CD4-positive, CD25-positive, alpha-beta regulatory T cell (primary cell): ENCODE data around the gene TRIM14. TPM values are rescaled to one million over a fixed set of nuclear protein-coding genes. Genes with fewer than 3 reads are reported as not detected.

ENCODE experiments used
- ATAC-seq, 2 donors: fragments of 150-1000 bp; cut with Tn5 transposase; one replicate each; pipeline ENCODE4 v1.10.0; 2021; ENCODE audit warnings: low read depth in 2 of 2, moderate number of reproducible peaks in 2 of 2, moderate library complexity in 1 of 2
- DNase-seq, 3 donors: peaks; one replicate each; pipeline versions ENCODE4 v3.0.0 to v3.0.0-alpha.2; 2012 to 2022; ENCODE audit warnings: mixed read lengths in 1 of 3
- H3K27ac ChIP-seq: one replicate; pipeline ENCODE4 v1.7.0; 2013; ENCODE audit warnings: mild to moderate bottlenecking, low read length; ENCODE audit not compliant: insufficient read depth, poor library complexity, severe bottlenecking
- H3K27me3 ChIP-seq: one replicate; pipeline ENCODE4 v1.7.0; 2013; ENCODE audit warnings: low read length; ENCODE audit not compliant: control insufficient read depth, insufficient read depth
- H3K36me3 ChIP-seq: one replicate; pipeline ENCODE4 v1.7.0; 2013; ENCODE audit warnings: mild to moderate bottlenecking, low read length, moderate library complexity; ENCODE audit not compliant: control insufficient read depth, insufficient read depth
- H3K4me1 ChIP-seq: 2 replicates; pipeline ENCODE4 v1.7.0; 2013; ENCODE audit warnings: mild to moderate bottlenecking, low read length; ENCODE audit not compliant: insufficient read depth, control insufficient read depth, poor library complexity, severe bottlenecking
- H3K4me3 ChIP-seq: one replicate; pipeline ENCODE4 v1.7.0; 2013; ENCODE audit warnings: low read depth, mild to moderate bottlenecking, low read length, moderate library complexity
- H3K9me3 ChIP-seq, 2 experiments: 1 replicate in 1 of 2; 2 replicates in 1 of 2; pipeline ENCODE4 v1.7.0; 2013; ENCODE audit warnings: low read length in 2 of 2, mild to moderate bottlenecking in 1 of 2, moderate library complexity in 1 of 2; ENCODE audit not compliant: control insufficient read depth in 2 of 2
- H3K27ac Mint-ChIP-seq, 3 donors: one replicate each; pipeline ENCODE4 v1.8.0; 2020 to 2022; ENCODE audit warnings: mild to moderate bottlenecking in 3 of 3, mixed read lengths in 3 of 3, moderate library complexity in 2 of 3
- H3K27me3 Mint-ChIP-seq: one replicate; pipeline ENCODE4 v1.8.0; 2022; ENCODE audit warnings: mild to moderate bottlenecking, mixed read lengths
- H3K36me3 Mint-ChIP-seq: one replicate; pipeline ENCODE4 v1.8.0; 2020; ENCODE audit warnings: mixed read lengths
- H3K4me1 Mint-ChIP-seq, 4 donors: one replicate each; pipeline ENCODE4 v1.8.0; 2020 to 2022; ENCODE audit warnings: mixed read lengths in 4 of 4, mild to moderate bottlenecking in 1 of 4
- H3K4me3 Mint-ChIP-seq, 4 donors: one replicate each; pipeline ENCODE4 v1.8.0; 2020 to 2022; ENCODE audit warnings: mild to moderate bottlenecking in 4 of 4, mixed read lengths in 4 of 4, moderate library complexity in 3 of 4
- H3K9me3 Mint-ChIP-seq, 7 donors: one replicate each; pipeline ENCODE4 v1.8.0; 2020 to 2022; ENCODE audit warnings: mixed read lengths in 7 of 7, mild to moderate bottlenecking in 3 of 7, moderate library complexity in 2 of 7
- polyA plus RNA-seq, 4 donors: library from polyadenylated mRNA; unstranded; fragments of 300-500 nt; fragmentation: Illumina TruSeq; gene quantifications; one replicate each; pipeline ENCODE4 v1.2.3, GENCODE V29; 2021
- total RNA-seq: library from RNA; stranded (reverse); gene quantifications from one replicate; pipeline ENCODE4 v1.2.3, GENCODE V29; 2022

Gene TRIM14, protein sequence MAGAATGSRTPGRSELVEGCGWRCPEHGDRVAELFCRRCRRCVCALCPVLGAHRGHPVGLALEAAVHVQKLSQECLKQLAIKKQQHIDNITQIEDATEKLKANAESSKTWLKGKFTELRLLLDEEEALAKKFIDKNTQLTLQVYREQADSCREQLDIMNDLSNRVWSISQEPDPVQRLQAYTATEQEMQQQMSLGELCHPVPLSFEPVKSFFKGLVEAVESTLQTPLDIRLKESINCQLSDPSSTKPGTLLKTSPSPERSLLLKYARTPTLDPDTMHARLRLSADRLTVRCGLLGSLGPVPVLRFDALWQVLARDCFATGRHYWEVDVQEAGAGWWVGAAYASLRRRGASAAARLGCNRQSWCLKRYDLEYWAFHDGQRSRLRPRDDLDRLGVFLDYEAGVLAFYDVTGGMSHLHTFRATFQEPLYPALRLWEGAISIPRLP
- total RNA-seq (120 TPM), polyA plus RNA-seq (10 to 100 TPM; 65.2 to 94.0 (median 73.7) TPM)

DNA sequence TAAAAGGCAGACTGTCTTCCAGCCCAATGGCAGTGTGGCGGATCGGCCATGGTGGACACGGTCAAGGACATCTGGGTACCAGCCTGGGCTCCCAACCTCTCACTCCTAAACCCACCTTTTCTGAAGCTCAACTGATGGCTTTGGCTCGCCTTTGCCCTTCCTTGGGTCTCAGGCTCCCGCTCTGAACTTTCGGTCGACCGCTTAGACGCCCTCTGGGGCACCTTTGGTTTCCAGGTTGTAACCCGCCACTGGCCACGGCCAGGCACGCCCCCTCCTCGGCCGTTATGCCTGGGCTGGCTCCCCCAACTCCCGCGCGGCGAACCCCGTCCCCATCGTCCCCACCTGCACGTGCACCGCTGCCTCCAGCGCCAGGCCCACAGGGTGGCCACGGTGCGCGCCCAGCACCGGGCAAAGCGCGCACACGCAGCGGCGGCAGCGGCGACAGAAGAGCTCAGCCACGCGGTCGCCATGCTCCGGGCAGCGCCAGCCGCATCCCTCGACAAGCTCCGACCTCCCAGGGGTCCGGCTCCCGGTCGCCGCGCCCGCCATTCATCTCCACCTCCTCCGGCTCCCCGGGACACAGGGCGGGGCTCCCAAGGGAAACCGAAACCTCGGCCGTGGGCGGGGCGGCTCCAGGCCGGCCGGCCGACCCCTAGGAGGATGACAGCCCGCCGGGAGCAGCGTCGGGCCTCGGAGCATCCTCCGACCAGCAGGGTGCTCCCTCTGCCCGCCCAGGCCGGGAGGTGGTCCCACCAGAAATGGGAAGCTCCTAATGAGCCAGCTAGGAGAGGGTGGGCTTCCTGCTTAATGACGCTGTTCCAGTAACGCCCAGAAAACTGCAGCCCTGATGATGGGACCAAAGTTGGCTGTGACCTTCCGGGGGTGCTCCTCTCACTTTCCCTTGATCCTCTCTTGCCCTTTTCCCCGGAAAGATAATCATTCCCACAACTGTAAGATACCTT lies at the start of gene TRIM14:
Gene TRIM14 (minus strand): TSS at position 583 of the 962 bp plus-strand sequence. CDS start 34 bp downstream, at position 549.
- ATAC-seq, result peak; percentile 52 to 59
- Histone ChIP-seq H3K4me3 (peak within 1 kb of the TSS; percentile 84), H3K27ac (peak within 1 kb of the TSS; percentile 91), H3K9me3 (no peaks in the 10 kb centered on the region), H3K36me3 (peaks cover 6% of the 10 kb centered on the region), H3K4me1 (peaks cover 70% of the 10 kb centered on the region), H3K27me3 (no peaks in the 10 kb centered on the region)
- peaks cover 13% of the 10 kb centered on the region for H3K36me3 Mint-ChIP-seq
- peaks cover 12 to 83% (median 56%) of the 10 kb centered on the region in 4 donors for H3K4me1 Mint-ChIP-seq
- peak; percentile 54 to 68 (median 62) for DNase-seq
- H3K4me3 Mint-ChIP-seq, result peak within 1 kb of the TSS; percentile 93 to 99 (median 96)
- H3K9me3 Mint-ChIP-seq, result peaks cover 0 to 2% (median 0%) of the 10 kb centered on the region in 7 donors
- peak within 1 kb of the TSS; percentile 97 to 99 (median 98) for H3K27ac Mint-ChIP-seq
- H3K27me3 Mint-ChIP-seq, result peaks cover 5% of the 10 kb centered on the region

DNA sequence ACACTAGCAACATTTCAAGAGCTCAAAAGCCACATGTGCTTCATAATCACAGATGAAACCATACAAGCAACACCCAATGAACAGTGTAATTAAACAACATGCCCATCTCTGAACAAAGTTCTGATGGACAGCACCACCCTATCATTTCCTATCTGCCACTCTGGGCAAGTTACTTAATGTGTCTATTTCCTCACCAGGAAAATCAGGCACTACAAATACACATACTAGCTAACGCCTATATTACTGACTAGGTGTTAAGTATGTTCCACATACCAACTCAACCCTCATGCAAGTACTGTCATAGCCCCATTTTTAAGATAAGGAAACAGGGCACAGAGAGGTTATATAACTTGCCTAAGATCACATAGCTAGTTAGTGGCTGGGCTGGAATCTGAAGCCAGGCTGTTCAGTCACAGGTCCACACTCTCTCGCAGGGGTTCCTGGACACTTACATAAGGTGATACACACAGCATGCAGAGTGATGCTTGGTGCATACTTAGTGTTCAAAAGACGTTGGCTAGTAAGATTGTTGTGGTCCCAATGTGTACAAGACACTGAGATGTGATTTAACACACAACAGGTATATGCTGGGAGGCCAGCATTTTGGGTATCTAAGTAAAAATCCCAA lies 49.2 kb upstream of the TRIM14 start:
- H3K27me3 Mint-ChIP-seq, result no peaks in the 10 kb centered on the region
- no peak for ATAC-seq
- Histone ChIP-seq H3K9me3 (no peaks in the 10 kb centered on the region), H3K4me3 (peak overlapping the region; percentile 15), H3K27ac (peak overlapping the region; percentile 68), H3K4me1 (peaks cover 67% of the 10 kb centered on the region), H3K36me3 (no peaks in the 10 kb centered on the region), H3K27me3 (no peaks in the 10 kb centered on the region)
- peak overlapping the region; percentile 67 to 87 (median 84) for H3K27ac Mint-ChIP-seq
- H3K36me3 Mint-ChIP-seq, result peaks cover 4% of the 10 kb centered on the region
- H3K4me3 Mint-ChIP-seq, result peak overlapping the region in 3 of 4 donors; percentile 1 to 62 (median 4)
- no peaks in the 10 kb centered on the region for H3K9me3 Mint-ChIP-seq
- no peak for DNase-seq
- H3K4me1 Mint-ChIP-seq, result peaks cover 23 to 86% (median 62%) of the 10 kb centered on the region in 4 donors

DNA sequence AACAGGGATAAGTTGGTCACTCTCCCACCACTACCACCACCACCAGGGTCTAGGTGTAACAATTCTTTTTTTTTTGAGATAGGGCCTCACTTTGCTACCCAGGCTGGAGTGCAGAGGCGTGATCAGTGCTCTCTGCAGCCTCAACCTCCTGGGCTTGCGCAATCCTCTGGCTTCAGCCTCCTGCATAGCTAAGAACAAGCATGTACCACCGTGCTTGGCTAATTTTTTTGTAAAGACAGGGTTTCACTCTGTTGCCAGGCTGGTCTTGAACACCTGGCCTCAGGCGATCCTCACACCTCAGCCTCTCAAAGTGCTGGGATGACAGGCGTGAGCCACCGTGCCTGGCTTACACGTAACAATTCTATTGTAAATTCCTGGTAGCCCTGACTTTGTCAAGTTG lies 45.9 kb upstream of the TRIM14 start:
- Mint-ChIP-seq H3K4me3 (peak overlapping the region in 2 of 4 donors; percentile 15 to 31), H3K4me1 (peaks cover 28 to 86% (median 66%) of the 10 kb centered on the region in 4 donors)

DNA sequence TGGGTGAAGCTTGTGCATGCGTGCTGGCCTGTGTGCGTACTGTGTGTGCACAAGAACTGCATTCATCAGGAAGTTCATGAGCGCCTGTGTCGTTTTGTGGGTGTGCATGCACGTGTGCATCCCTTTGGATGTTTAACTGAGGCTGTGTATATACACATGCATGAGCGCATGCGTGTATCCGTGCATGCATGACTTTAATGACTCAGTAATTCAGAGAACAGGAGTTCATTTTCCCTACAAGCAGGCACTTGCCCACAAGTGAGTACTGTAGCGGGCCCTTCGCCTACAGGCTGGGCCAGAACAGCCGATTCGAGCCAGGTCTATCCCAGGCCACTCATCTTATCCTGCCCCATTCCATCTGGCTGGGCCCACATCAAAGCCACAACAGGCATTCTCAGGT lies 43.6 kb upstream of the TRIM14 start:
- H3K27ac Mint-ChIP-seq, result peak overlapping the region in 1 of 3 donors; percentile 44

More for the DNA sequence above, 45.9 kb upstream of the TRIM14 start:
- Histone ChIP-seq H3K4me3 (no peak overlapping the region), H3K4me1 (peaks cover 64% of the 10 kb centered on the region), H3K27me3 (no peaks in the 10 kb centered on the region), H3K36me3 (no peaks in the 10 kb centered on the region), H3K9me3 (no peaks in the 10 kb centered on the region), H3K27ac (peak overlapping the region; percentile 7)
- no peak for ATAC-seq
- DNase-seq, result no peak
- H3K27ac Mint-ChIP-seq, result peak overlapping the region; percentile 15 to 68 (median 67)
- peaks cover 4% of the 10 kb centered on the region for H3K36me3 Mint-ChIP-seq
- no peaks in the 10 kb centered on the region for H3K27me3 Mint-ChIP-seq
- H3K9me3 Mint-ChIP-seq, result peaks cover 0 to 2% (median 0%) of the 10 kb centered on the region in 7 donors

DNA sequence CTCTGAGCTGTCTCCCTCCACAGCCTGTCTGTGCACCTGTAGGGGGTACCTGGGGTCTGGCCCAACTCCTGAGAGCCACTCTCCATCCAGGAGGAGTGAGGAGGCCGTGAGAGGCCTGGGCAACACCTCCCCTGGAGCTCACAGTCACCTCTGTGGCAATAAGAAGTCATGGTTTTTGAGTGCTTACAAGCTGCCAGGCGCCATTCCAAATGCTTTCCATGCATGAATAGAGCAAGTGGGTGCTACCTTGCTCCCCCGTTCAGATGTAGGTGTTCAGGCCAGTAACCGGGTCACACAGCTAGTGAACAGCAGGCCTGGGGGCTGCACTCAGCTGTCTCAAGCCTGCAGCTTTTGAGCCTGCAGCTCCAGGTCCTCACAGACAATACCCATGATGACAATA lies 42.8 kb upstream of the TRIM14 start:
- Mint-ChIP-seq H3K4me3 (no peak overlapping the region), H3K27ac (peak overlapping the region in 1 of 3 donors; percentile 26), H3K9me3 (peaks cover 0 to 2% (median 0%) of the 10 kb centered on the region in 7 donors), H3K36me3 (peaks cover 8% of the 10 kb centered on the region), H3K4me1 (peaks cover 20 to 75% (median 56%) of the 10 kb centered on the region in 4 donors), H3K27me3 (no peaks in the 10 kb centered on the region)
- no peak overlapping the region for H3K27ac ChIP-seq
- H3K9me3 ChIP-seq, result no peaks in the 10 kb centered on the region
- ATAC-seq (no peak), DNase-seq (no peak)
- no peak overlapping the region for H3K4me3 ChIP-seq
- no peaks in the 10 kb centered on the region for H3K27me3 ChIP-seq
- H3K4me1 ChIP-seq, result peaks cover 38% of the 10 kb centered on the region
- H3K36me3 ChIP-seq, result peaks cover 12% of the 10 kb centered on the region

More for the DNA sequence above, 43.6 kb upstream of the TRIM14 start:
- no peaks in the 10 kb centered on the region for H3K27me3 Mint-ChIP-seq
- no peaks in the 10 kb centered on the region for H3K9me3 ChIP-seq
- H3K4me1 ChIP-seq, result peaks cover 41% of the 10 kb centered on the region
- H3K4me3 ChIP-seq, result no peak overlapping the region
- no peak for DNase-seq
- peaks cover 0 to 2% (median 0%) of the 10 kb centered on the region in 7 donors for H3K9me3 Mint-ChIP-seq
- no peak for ATAC-seq
- H3K36me3 Mint-ChIP-seq, result peaks cover 11% of the 10 kb centered on the region
- H3K4me3 Mint-ChIP-seq, result no peak overlapping the region
- H3K4me1 Mint-ChIP-seq, result peaks cover 27 to 82% (median 61%) of the 10 kb centered on the region in 4 donors
- H3K27me3 ChIP-seq, result no peaks in the 10 kb centered on the region
- H3K36me3 ChIP-seq, result peaks cover 5% of the 10 kb centered on the region
- H3K27ac ChIP-seq, result no peak overlapping the region

DNA sequence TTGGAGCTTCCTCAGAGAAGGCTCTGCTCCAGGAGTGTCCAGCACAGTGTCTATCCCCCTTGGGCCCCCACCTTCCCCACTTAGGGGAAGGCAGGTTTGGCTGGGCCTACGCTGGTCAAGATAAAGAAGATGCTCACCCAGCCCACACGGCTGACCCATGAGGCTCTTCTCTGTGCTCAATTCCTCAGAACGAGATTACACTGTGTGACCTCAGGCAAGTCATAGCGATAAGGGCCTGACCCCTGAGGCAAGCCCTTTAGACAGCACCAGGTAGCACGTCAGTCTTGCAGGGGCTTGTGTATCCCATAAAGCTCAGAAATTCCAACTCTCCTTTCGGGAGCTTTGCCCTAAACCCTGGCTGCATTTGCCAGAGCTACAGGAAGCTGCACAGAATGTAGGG lies 40.8 kb upstream of the TRIM14 start:
- Mint-ChIP-seq H3K27ac (peak overlapping the region; percentile 11 to 88 (median 77)), H3K4me3 (peak overlapping the region in 2 of 4 donors; percentile 29 to 35), H3K27me3 (no peaks in the 10 kb centered on the region), H3K36me3 (peaks cover 19% of the 10 kb centered on the region), H3K9me3 (peaks cover 0 to 2% (median 0%) of the 10 kb centered on the region in 7 donors), H3K4me1 (peaks cover 12 to 56% (median 44%) of the 10 kb centered on the region in 4 donors)
- Histone ChIP-seq H3K4me1 (peaks cover 21% of the 10 kb centered on the region), H3K4me3 (no peak overlapping the region), H3K27ac (no peak overlapping the region), H3K36me3 (peaks cover 30% of the 10 kb centered on the region), H3K27me3 (no peaks in the 10 kb centered on the region), H3K9me3 (no peaks in the 10 kb centered on the region)
- DNase-seq (no peak), ATAC-seq (no peak)

DNA sequence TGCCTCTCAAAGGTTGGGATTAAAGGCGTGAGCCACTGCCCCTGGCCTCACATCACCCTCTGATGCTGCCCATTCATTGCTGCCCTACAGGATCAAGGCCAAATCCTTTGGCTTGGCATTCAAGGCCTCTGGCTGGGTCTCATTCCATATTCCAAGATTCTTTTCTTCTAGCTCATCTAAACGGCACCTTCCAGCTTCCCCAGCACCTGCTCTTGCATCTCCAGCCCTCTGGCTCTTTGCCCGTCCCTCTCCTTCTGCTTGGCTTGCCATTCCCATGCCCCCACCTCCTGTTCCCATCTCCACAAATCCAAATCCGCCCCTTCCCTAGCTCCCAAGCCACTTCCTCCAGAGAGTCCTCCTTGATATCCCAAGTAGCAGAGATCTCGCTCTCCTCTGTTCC lies 40.3 kb upstream of the TRIM14 start:
- peaks cover 0 to 2% (median 0%) of the 10 kb centered on the region in 7 donors for H3K9me3 Mint-ChIP-seq
- Histone ChIP-seq H3K36me3 (peaks cover 35% of the 10 kb centered on the region), H3K4me1 (peaks cover 16% of the 10 kb centered on the region), H3K9me3 (no peaks in the 10 kb centered on the region), H3K27ac (no peak overlapping the region), H3K27me3 (no peaks in the 10 kb centered on the region), H3K4me3 (no peak overlapping the region)
- H3K36me3 Mint-ChIP-seq, result peaks cover 20% of the 10 kb centered on the region
- ATAC-seq (no peak), DNase-seq (no peak)
- peak overlapping the region in 2 of 3 donors; percentile 77 to 88 for H3K27ac Mint-ChIP-seq
- H3K27me3 Mint-ChIP-seq, result no peaks in the 10 kb centered on the region
- peaks cover 12 to 51% (median 39%) of the 10 kb centered on the region in 4 donors for H3K4me1 Mint-ChIP-seq
- peak overlapping the region in 2 of 4 donors; percentile 29 to 35 for H3K4me3 Mint-ChIP-seq
